HepG2 (cell line): ENCODE data around the gene PCDHB1. TPM values are rescaled to one million over a fixed set of nuclear protein-coding genes. Genes with fewer than 3 reads are reported as not detected.

ENCODE experiments used
- ELF3 ChIP-seq: IDR thresholded peaks from 2 replicates; pipeline ENCODE4 v1.6.1; 2016; ENCODE audit warnings: missing genetic modification reagents, missing compliant biosample characterization
- HDAC2 ChIP-seq: sonication (generic); formaldehyde crosslinking; IDR thresholded peaks from 2 replicates; pipeline ENCODE4 v1.4.0; 2020; ENCODE audit warnings: missing genetic modification reagents
- HNRNPH1 ChIP-seq: fragments of 200-400 bp; formaldehyde crosslinking; optimal IDR thresholded peaks from 2 replicates; pipeline ENCODE3; 2017; ENCODE audit warnings: mild to moderate bottlenecking, low read depth, low read length
- JDP2 ChIP-seq: sonication (generic); formaldehyde crosslinking; IDR thresholded peaks from 2 replicates; pipeline ENCODE4 v1.8.1; 2022; ENCODE audit warnings: missing genetic modification reagents, borderline replicate concordance
- KLF9 ChIP-seq: IDR thresholded peaks from 2 replicates; pipeline ENCODE4 v1.6.1; 2016; ENCODE audit warnings: low read depth
- MED1 ChIP-seq: sonication (generic); formaldehyde crosslinking; IDR thresholded peaks from 2 replicates; pipeline ENCODE4 v1.4.0; 2020; ENCODE audit warnings: missing genetic modification reagents
- POLR2AphosphoS5 ChIP-seq: IDR thresholded peaks from 2 replicates; pipeline ENCODE4 v1.6.1; 2012; ENCODE audit warnings: low read depth, low read length
- RAD21 ChIP-seq: fragments of 450-650 bp; formaldehyde crosslinking; IDR thresholded peaks from 2 replicates; pipeline ENCODE4 v1.5.0; 2020; ENCODE audit warnings: mild to moderate bottlenecking
- TBX3 ChIP-seq: fragments of 450-650 bp; IDR thresholded peaks from 2 replicates; pipeline ENCODE4 v1.6.1; 2017; ENCODE audit warnings: antibody characterized with exemption, mild to moderate bottlenecking, inconsistent platforms, borderline replicate concordance
- U2AF1 ChIP-seq: fragments of 200-400 bp; formaldehyde crosslinking; optimal IDR thresholded peaks from 2 replicates; pipeline ENCODE3; 2017; ENCODE audit warnings: mild to moderate bottlenecking, low read depth, low read length
- ZBTB20 ChIP-seq: sonication (generic); formaldehyde crosslinking; IDR thresholded peaks from 2 replicates; pipeline ENCODE4 v1.8.1; 2023; ENCODE audit warnings: missing genetic modification reagents, low read depth, mild to moderate bottlenecking, borderline replicate concordance
- ZNF335 ChIP-seq: sonication (generic); formaldehyde crosslinking; IDR thresholded peaks from 2 replicates; pipeline ENCODE4 v1.4.0; 2020; ENCODE audit warnings: missing genetic modification reagents
- ZNF720 ChIP-seq: sonication (generic); formaldehyde crosslinking; IDR thresholded peaks from 2 replicates; pipeline ENCODE4 v1.4.0; 2020; ENCODE audit warnings: missing genetic modification reagents
- polyA plus RNA-seq, 8 experiments: library from polyadenylated mRNA; depleted of rRNA in 3 of 8; stranded (reverse) in 7 of 8; unstranded in 1 of 8; fragments of >200 nt; fragmentation: Illumina TruSeq in 4 of 8; extraction: Trizol in 4 of 8; gene quantifications; 2 replicates each; pipeline versions ENCODE4 v1.2.1 to v1.2.3, GENCODE V29; 2011 to 2016; ENCODE audit warnings: low read depth in 4 of 8, missing spikeins in 1 of 8, mixed read lengths in 1 of 8; ENCODE audit not compliant: insufficient read depth in 1 of 8
- total RNA-seq, 5 experiments: library from RNA; depleted of rRNA; stranded (reverse); fragments of >200 nt; fragmentation: Illumina TruSeq; extraction: Trizol; gene quantifications; 2 replicates each; pipeline ENCODE4 v1.2.3, GENCODE V29; 2016; ENCODE audit warnings: low read depth in 1 of 5
- TF ChIP-seq, protein P1 (sequence below), 2 experiments: sonication (generic) in 1 of 2; formaldehyde crosslinking in 1 of 2; IDR thresholded peaks; 2 replicates each; pipeline versions ENCODE4 v1.4.0 to v1.6.1; 2016 to 2020; ENCODE audit warnings: borderline replicate concordance in 1 of 2, low read depth in 1 of 2, mild to moderate bottlenecking in 1 of 2, missing genetic modification reagents in 1 of 2
- TF ChIP-seq, protein P2 (sequence below): sonication (generic); formaldehyde crosslinking; IDR thresholded peaks from 2 replicates; pipeline ENCODE4 v1.5.0; 2020; ENCODE audit warnings: missing genetic modification reagents, mild to moderate bottlenecking, borderline replicate concordance
- TF ChIP-seq, protein P3 (sequence below): IDR thresholded peaks from 2 replicates; pipeline ENCODE4 v1.6.1; 2016
- TF ChIP-seq, protein P4 (sequence below): IDR thresholded peaks from 2 replicates; pipeline ENCODE4 v1.6.1; 2016; ENCODE audit warnings: low read depth
- TF ChIP-seq, protein P5 (sequence below): sonication (generic); formaldehyde crosslinking; IDR thresholded peaks from 2 replicates; pipeline ENCODE4 v1.5.1; 2020; ENCODE audit warnings: mild to moderate bottlenecking, missing genetic modification reagents

The PCDHB1 gene
- total and polyA plus RNA-seq, 2 of the 13 experiments (the other 11 are each of a cell fraction or from before 2014, with no cell fraction given) = not detected

DNA sequence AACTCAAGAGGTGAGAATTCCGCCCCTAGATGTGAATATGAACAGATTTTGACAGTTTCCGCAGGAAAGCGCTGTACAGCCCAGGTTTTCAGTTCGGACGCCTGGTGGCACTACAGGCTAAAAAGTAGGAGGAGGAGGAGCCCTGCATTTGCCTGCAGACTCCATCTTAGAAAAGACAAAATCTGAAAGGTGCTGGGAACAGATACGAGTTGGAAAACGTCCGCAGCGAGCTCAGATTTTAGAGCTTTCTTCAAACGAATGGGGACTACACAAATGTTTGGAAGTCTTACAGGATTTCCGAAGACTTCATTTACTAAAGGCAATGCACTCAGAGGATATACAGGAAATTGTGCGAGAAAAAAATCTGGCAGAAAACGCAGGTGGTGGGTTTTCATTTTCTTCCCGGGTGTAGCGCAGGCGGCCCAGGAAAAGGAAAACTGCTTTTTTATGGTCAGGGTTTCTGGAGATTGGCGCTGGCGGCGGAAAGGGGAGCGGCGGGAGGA, 33.4 kb downstream of the PCDHB1 start (continued):
- TF ChIP-seq, protein P1, sequence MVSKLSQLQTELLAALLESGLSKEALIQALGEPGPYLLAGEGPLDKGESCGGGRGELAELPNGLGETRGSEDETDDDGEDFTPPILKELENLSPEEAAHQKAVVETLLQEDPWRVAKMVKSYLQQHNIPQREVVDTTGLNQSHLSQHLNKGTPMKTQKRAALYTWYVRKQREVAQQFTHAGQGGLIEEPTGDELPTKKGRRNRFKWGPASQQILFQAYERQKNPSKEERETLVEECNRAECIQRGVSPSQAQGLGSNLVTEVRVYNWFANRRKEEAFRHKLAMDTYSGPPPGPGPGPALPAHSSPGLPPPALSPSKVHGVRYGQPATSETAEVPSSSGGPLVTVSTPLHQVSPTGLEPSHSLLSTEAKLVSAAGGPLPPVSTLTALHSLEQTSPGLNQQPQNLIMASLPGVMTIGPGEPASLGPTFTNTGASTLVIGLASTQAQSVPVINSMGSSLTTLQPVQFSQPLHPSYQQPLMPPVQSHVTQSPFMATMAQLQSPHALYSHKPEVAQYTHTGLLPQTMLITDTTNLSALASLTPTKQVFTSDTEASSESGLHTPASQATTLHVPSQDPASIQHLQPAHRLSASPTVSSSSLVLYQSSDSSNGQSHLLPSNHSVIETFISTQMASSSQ (IDR thresholded peaks at IDR 0.05; ENCODE audit: low read depth) = no peak
- TF ChIP-seq, protein P1 (CRISPR knock-in tag; IDR thresholded peaks at IDR 0.05; ENCODE audit: borderline replicate concordance) = no peak
- TF ChIP-seq MED1 (CRISPR knock-in tag) = no peak
- TF ChIP-seq, protein P2, sequence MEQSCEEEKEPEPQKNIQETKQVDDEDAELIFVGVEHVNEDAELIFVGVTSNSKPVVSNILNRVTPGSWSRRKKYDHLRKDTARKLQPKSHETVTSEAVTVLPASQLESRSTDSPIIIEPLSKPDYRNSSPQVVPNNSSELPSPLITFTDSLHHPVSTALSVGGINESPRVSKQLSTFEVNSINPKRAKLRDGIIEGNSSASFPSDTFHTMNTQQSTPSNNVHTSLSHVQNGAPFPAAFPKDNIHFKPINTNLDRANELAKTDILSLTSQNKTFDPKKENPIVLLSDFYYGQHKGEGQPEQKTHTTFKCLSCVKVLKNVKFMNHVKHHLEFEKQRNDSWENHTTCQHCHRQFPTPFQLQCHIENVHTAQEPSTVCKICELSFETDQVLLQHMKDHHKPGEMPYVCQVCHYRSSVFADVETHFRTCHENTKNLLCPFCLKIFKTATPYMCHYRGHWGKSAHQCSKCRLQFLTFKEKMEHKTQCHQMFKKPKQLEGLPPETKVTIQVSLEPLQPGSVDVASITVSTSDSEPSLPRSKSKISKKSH (CRISPR knock-in tag) = no peak
- no peak for TF ChIP-seq ZBTB20
- no peak for TF ChIP-seq ZNF335
- TF ChIP-seq ELF3 = no peak
- no peak for TF ChIP-seq JDP2 (CRISPR knock-in tag)
- TF ChIP-seq POLR2AphosphoS5 = peak; percentile 53; the same call in 1 of the 2 replicates
- no peak for TF ChIP-seq TBX3
- peak; percentile 52; the same call in 1 of the 2 replicates for TF ChIP-seq RAD21 (CRISPR knock-in tag)
- TF ChIP-seq HDAC2 (CRISPR knock-in tag) = peak; percentile 34; the same call in 1 of the 2 replicates
- TF ChIP-seq, protein P3, sequence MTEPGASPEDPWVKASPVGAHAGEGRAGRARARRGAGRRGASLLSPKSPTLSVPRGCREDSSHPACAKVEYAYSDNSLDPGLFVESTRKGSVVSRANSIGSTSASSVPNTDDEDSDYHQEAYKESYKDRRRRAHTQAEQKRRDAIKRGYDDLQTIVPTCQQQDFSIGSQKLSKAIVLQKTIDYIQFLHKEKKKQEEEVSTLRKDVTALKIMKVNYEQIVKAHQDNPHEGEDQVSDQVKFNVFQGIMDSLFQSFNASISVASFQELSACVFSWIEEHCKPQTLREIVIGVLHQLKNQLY (CRISPR knock-in tag) = no peak
- TF ChIP-seq, protein P4, sequence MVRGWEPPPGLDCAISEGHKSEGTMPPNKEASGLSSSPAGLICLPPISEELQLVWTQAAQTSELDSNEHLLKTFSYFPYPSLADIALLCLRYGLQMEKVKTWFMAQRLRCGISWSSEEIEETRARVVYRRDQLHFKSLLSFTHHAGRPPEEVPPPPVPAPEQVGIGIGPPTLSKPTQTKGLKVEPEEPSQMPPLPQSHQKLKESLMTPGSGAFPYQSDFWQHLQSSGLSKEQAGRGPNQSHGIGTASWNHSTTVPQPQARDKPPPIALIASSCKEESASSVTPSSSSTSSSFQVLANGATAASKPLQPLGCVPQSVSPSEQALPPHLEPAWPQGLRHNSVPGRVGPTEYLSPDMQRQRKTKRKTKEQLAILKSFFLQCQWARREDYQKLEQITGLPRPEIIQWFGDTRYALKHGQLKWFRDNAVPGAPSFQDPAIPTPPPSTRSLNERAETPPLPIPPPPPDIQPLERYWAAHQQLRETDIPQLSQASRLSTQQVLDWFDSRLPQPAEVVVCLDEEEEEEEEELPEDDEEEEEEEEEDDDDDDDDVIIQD (CRISPR knock-in tag) = peak; percentile 30; the same call in 1 of the 2 replicates
- no peak for TF ChIP-seq HNRNPH1
- TF ChIP-seq ZNF720 (CRISPR knock-in tag) = no peak
- no peak for TF ChIP-seq KLF9 (CRISPR knock-in tag)
- TF ChIP-seq, protein P5, sequence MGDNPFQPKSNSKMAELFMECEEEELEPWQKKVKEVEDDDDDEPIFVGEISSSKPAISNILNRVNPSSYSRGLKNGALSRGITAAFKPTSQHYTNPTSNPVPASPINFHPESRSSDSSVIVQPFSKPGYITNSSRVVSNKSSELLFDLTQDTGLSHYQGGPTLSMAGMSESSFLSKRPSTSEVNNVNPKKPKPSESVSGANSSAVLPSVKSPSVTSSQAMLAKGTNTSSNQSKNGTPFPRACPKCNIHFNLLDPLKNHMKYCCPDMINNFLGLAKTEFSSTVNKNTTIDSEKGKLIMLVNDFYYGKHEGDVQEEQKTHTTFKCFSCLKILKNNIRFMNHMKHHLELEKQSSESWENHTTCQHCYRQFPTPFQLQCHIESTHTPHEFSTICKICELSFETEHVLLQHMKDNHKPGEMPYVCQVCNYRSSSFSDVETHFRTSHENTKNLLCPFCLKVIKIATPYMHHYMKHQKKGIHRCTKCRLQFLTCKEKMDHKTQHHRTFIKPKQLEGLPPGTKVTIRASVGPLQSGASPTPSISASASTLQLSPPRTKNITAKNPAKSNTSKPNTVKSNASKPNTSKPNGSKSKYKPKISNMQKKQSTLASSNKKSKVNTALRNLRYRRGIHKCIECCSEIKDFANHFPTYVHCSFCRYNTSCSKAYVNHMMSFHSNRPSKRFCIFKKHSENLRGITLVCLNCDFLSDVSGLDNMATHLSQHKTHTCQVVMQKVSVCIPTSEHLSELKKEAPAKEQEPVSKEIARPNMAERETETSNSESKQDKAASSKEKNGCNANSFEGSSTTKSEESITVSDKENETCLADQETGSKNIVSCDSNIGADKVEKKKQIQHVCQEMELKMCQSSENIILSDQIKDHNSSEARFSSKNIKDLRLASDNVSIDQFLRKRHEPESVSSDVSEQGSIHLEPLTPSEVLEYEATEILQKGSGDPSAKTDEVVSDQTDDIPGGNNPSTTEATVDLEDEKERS (CRISPR knock-in tag) = no peak
- no peak for TF ChIP-seq U2AF1
